ENCODE measurements around the gene SUPT3H. TPM values are rescaled to one million over a fixed set of nuclear protein-coding genes. Genes with fewer than 3 reads are reported as not detected.

Gene SUPT3H
- total RNA-seq, 2 donors from 2014 or later: 5.3 to 6.6 TPM

DNA sequence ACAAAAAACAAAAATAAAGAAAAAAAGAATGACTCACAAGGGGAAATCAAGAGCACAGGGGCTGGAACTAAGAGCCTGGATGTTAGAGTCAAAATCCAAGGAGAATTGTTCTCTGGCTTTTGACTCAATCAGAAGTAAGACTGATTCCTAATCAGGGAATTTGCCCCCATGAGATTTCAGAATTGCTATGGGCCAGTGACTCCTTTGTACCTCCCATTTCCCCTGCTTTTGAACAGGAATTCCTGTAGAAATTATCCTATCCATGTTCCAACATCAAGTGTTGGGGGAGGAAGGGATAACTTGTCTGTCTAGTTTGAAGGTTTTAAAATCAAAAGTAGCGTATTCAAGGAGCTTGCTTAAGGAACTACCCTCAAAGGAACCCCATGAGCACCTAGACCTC is 593.5 kb downstream of the SUPT3H start:
- Histone ChIP-seq H3K4me1 (ENCODE audit: control insufficient read depth in 1 of 2, low read depth in 2 of 2) (no peaks in the 10 kb centered on the region), H3K27ac (no peak overlapping the region), H3K36me3 (no peaks in the 10 kb centered on the region), H3K4me3 (no peak overlapping the region), H3K27me3 (replicated peaks; ENCODE audit: insufficient read depth) (no peaks in the 10 kb centered on the region), H3K9me3 (no peaks in the 10 kb centered on the region)
- TF ChIP-seq, protein P1, sequence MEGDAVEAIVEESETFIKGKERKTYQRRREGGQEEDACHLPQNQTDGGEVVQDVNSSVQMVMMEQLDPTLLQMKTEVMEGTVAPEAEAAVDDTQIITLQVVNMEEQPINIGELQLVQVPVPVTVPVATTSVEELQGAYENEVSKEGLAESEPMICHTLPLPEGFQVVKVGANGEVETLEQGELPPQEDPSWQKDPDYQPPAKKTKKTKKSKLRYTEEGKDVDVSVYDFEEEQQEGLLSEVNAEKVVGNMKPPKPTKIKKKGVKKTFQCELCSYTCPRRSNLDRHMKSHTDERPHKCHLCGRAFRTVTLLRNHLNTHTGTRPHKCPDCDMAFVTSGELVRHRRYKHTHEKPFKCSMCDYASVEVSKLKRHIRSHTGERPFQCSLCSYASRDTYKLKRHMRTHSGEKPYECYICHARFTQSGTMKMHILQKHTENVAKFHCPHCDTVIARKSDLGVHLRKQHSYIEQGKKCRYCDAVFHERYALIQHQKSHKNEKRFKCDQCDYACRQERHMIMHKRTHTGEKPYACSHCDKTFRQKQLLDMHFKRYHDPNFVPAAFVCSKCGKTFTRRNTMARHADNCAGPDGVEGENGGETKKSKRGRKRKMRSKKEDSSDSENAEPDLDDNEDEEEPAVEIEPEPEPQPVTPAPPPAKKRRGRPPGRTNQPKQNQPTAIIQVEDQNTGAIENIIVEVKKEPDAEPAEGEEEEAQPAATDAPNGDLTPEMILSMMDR (IDR thresholded peaks at IDR 0.05): no peak
- ATAC-seq (ENCODE audit: insufficient number of reproducible peaks, low FRiP score, low read depth) (no peak), DNase-seq (ENCODE audit: low spot score) (no peak)

DNA sequence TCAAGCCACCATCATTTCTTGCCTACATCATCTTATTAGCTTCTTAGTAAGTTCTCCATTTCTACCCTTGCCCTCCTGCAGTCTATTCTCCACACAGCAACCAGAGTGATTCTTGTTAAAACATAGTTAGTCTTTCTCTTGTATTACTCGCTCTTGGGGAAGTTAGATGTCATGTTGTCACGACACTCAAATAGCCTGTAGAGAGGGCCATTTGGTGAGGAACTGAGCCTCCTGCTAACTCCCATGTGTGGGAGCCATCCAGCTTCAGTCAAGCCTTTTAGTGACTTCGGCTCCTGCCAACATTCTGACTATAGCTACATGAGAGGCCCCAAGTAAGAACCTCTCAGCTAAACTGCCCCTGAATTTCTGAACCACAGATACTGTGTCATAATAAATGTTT is 594.8 kb downstream of the SUPT3H start:
- no peaks in the 10 kb centered on the region for H3K27me3 ChIP-seq (replicated peaks; ENCODE audit: insufficient read depth)
- H3K4me1 ChIP-seq (ENCODE audit: control insufficient read depth in 1 of 2, low read depth in 2 of 2): no peaks in the 10 kb centered on the region
- H3K4me3 ChIP-seq: no peak overlapping the region
- DNase-seq (ENCODE audit: low spot score) (no peak), ATAC-seq (ENCODE audit: insufficient number of reproducible peaks, low FRiP score, low read depth) (no peak)
- H3K27ac ChIP-seq: no peak overlapping the region
- H3K9me3 ChIP-seq: no peaks in the 10 kb centered on the region
- TF ChIP-seq, protein P1 (IDR thresholded peaks at IDR 0.05): no peak
- H3K36me3 ChIP-seq: no peaks in the 10 kb centered on the region

- Histone ChIP-seq H3K9me3 (no peaks in the 10 kb centered on the region), H3K4me1 (ENCODE audit: control insufficient read depth in 1 of 2, low read depth in 2 of 2) (no peaks in the 10 kb centered on the region), H3K27ac (no peak overlapping the region), H3K27me3 (replicated peaks; ENCODE audit: insufficient read depth) (no peaks in the 10 kb centered on the region), H3K4me3 (no peak overlapping the region), H3K36me3 (no peaks in the 10 kb centered on the region)
- TF ChIP-seq, protein P1 (IDR thresholded peaks at IDR 0.05): no peak
- DNase-seq (ENCODE audit: low spot score) (no peak), ATAC-seq (ENCODE audit: insufficient number of reproducible peaks, low FRiP score, low read depth) (no peak)
These were observed 595.7 kb downstream of the SUPT3H start for GRCh38 chr6:44781912-44782597.

DNA sequence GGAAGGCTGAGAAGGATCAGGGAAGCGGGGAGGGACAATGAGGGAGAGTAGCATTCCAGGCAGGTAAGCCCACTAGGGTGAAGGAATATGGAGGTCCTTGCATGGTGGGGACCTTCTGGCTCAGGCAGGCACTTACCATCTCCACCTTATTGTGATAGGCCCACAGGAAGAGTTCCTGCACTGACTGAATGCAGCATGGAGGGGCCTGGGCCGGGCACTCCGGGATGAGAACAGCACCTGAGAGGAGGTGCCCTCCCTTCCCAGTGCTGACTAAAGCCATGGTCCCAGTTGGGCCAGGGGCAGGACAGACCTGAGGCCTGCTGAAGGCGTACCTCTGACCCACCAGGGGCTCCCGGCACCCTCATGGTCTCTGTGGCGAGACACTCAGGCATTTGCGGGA is 597.6 kb downstream of the SUPT3H start:
- no peaks in the 10 kb centered on the region for H3K36me3 ChIP-seq
- ATAC-seq (ENCODE audit: insufficient number of reproducible peaks, low FRiP score, low read depth): no peak
- no peaks in the 10 kb centered on the region for H3K4me1 ChIP-seq (ENCODE audit: control insufficient read depth in 1 of 2, low read depth in 2 of 2)
- H3K27ac ChIP-seq: no peak overlapping the region
- H3K9me3 ChIP-seq: no peaks in the 10 kb centered on the region
- TF ChIP-seq, protein P1 (IDR thresholded peaks at IDR 0.05): no peak
- no peak overlapping the region for H3K4me3 ChIP-seq
- no peak for DNase-seq (ENCODE audit: low spot score)
- H3K27me3 ChIP-seq (replicated peaks; ENCODE audit: insufficient read depth): no peaks in the 10 kb centered on the region

- Histone ChIP-seq H3K36me3 (no peaks in the 10 kb centered on the region), H3K27ac (no peak overlapping the region), H3K4me3 (no peak overlapping the region), H3K27me3 (replicated peaks; ENCODE audit: insufficient read depth) (no peaks in the 10 kb centered on the region), H3K9me3 (no peaks in the 10 kb centered on the region), H3K4me1 (ENCODE audit: control insufficient read depth in 1 of 2, low read depth in 2 of 2) (no peaks in the 10 kb centered on the region)
- DNase-seq (ENCODE audit: low spot score) (no peak), ATAC-seq (ENCODE audit: insufficient number of reproducible peaks, low FRiP score, low read depth) (no peak)
- TF ChIP-seq, protein P1 (IDR thresholded peaks at IDR 0.05): no peak
These were observed 598.5 kb downstream of the SUPT3H start for GRCh38 chr6:44779130-44779826.

Other genes with a start within 250 kb of the SUPT3H start
- 1 to 10 TPM; 3.2 to 7.9 TPM for gene RUNX2, start 49.6 kb downstream of the SUPT3H start, total RNA-seq